Peyer's patch (tissue), 4 donors: Measurements from ENCODE around the gene DCLRE1C.

ENCODE experiments used
- POLR2A ChIP-seq, 2 donors: fragments of 450-650 bp; IDR thresholded peaks; one replicate each; pipeline ENCODE4 v1.5.1; 2017; ENCODE audit warnings: antibody characterized with exemption in 2 of 2, mild to moderate bottlenecking in 2 of 2, moderate library complexity in 2 of 2
- TF ChIP-seq, protein P1 (sequence below), 6 experiments: fragments of 450-650 bp in 4 of 6; fragments of 200-600 bp in 2 of 6; sonication (generic) in 1 of 6; IDR thresholded peaks; one replicate each; pipeline ENCODE4 v1.5.1; 2017 to 2019; ENCODE audit warnings: antibody characterized with exemption in 6 of 6, mild to moderate bottlenecking in 3 of 6, moderate library complexity in 1 of 6

DNA sequence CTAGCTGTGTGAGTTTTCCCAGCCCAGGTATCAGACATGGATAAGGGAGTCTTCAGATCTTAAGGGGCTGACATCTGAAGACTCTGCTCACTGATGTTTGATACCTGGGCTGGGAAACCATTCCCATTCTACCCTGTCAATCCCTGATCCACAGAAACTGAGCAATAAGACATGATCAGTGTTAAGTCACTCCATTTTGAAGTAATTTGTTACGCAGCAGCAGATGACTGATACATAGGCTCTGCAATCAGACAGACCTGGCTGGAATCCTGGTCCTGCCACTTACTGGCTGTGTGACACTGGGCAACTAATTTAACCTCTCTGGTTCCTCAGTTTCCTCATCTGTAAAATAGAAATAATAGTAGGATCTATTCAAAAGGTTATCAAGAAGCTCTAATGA lies 6.6 kb downstream of the DCLRE1C start:
- TF ChIP-seq, protein P1, sequence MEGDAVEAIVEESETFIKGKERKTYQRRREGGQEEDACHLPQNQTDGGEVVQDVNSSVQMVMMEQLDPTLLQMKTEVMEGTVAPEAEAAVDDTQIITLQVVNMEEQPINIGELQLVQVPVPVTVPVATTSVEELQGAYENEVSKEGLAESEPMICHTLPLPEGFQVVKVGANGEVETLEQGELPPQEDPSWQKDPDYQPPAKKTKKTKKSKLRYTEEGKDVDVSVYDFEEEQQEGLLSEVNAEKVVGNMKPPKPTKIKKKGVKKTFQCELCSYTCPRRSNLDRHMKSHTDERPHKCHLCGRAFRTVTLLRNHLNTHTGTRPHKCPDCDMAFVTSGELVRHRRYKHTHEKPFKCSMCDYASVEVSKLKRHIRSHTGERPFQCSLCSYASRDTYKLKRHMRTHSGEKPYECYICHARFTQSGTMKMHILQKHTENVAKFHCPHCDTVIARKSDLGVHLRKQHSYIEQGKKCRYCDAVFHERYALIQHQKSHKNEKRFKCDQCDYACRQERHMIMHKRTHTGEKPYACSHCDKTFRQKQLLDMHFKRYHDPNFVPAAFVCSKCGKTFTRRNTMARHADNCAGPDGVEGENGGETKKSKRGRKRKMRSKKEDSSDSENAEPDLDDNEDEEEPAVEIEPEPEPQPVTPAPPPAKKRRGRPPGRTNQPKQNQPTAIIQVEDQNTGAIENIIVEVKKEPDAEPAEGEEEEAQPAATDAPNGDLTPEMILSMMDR (IDR thresholded peaks at IDR 0.05) = no peak
- no peak for TF ChIP-seq POLR2A (IDR thresholded peaks at IDR 0.05)
